ENCODE results near the gene MAST4.
"Not testable (repeated sequence)": the region's sequence is repeated elsewhere in the genome, so short reads cannot be mapped to it uniquely, and the experiment has no call there.

Gene MAST4

DNA sequence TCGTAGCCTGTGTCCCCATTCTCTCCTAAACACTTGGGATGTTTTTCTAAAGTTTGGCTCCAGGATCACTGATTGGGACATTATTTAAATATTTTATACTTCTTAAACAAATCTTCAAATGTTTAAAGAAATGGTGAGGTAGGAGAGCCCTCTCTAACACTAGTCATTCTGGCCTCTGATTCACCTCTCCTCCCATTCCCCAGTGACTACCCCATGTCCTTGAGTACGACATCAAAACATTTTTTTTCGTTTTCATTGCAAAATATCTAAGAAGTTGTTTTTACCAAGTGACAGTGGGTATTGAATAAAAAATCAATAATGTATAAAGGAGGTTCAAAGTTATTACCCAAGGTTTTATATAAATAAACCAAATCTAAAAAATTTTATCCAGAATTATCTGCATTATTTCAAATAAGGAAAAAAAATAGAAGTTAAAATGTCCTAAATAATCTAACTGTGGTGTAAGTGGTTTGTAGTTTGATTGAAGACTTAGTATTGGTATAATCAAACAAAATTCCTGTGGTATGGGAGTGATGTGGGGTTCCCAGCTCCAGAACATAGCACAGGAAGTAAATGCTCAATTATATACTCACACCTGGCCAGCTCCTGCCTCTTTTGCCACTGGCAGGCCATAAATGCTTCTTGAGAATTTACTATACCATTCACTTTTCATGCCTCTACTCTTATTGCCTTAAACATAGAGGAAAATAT is 51.1 kb downstream of the MAST4 start:
- DNase-seq = peak; percentile 68

DNA sequence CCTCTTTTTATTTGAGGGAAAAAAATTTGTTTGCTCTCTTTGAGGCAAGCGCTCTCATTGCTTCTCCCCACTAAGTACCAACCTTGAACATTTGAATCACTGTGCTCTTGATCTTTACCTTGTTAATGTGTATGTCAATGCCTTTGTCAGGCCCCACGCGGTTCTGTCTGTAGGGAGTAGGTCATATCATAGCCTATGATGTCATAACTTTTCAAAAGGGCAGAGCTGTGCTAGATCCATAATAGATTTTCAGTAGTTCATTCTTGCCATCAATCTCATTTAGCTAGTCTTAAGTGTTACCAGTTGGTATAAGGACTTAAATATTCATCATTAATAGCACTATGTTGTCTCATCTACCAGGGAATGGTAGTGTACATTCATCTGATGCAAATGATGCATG is 56.6 kb downstream of the MAST4 start:
- DNase-seq = no peak

DNA sequence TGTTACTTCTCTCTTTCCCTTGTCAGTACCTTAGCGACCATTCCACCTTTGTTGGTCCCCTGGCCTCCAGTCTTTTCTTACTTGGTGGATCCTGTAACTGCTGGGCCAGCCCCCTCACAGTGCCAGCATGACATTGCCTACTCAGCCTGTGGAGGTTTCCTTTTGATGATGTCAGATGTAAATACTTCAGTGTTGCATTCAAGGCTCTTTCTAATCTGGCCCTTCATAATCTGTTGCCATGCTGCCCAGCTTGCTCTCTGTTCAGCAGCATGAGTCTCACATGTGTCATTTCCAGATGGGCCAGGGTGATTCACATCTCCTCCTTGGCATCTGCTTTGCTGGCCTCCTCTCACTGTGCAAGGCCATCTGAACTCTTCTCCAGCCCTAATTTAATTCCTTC is 57.1 kb downstream of the MAST4 start:
- DNase-seq = peak; percentile 82

DNA sequence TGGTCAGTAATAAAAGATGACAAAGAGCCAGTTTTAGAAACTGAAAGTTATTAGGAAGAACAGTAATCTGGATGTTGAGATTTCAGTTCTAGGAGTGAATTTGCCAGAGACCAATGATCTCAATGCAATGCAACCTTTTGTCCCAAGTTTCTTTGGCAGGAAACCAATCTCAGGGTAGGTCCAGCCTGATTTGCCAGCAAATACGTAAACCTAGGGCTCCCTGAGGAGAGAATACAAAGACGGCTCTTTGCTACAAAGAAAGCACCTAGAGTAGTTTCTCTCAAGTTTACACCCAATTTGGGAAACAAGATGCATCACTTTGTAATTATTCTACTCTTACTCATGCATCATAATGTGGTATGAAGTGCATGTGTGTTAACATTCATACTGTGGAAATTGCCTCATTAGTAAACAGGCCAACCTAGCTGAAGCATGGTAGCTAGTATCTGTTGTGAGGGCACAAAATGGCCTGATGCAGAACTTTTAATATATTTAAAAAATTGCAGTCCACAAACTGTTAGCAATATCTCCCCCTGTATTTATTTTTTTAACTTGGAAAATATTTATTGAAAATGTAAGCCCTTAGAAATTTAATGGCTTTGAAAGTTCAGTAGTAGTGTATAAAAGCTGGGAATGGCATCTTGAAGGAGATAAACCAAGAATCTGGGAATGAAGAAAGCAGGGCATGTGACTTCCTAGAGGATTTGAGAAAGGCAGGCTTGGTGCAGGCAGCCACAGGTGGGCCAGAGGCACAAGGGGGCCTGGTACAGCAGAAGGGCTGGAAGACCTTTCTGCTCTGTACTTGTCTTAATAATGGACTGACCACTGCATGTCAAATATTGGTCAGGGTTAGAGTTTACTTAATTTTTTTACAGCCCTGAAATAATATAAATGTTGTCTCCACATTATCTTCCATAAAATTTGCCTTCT is 59.5 kb downstream of the MAST4 start:
- DNase-seq = no peak

DNA sequence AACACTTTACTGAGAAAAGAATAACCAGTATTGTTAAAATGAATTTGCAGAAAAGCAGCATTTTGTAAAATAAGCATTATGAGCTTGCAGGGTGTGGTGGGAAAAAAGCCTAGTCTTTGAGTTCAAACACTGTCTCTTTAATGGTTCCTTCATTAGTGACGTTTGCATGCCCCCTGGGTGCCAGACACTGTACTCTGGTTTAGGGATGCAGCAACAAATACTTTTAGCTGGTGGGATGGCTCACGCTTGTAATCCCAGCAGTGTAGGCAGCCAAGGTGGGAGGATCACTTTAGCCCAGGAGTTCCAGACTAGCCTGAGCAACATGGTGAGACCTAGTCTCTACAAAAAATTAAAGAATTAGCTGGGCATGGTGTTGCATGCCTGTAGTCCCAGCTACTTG is 62.3 kb downstream of the MAST4 start:
- DNase-seq = no peak

DNA sequence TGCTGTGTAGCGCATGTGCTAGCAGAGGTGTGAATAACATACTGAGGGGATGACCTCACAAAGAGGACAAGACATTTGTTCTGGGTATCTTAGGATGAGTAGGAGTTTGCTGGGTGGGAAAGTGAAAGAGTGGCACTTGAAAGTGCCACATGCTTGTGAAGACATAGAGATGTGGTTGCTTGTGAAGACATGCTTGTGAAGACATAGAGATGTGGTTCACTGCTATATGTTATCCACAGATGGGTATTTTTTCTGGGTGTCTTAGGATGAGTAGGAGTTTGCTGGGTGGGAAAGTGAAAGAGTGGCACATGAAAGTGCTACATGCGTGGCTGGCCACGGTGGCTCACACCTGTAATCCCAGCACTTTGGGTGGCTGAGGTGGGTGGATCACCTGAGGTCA is 63.6 kb downstream of the MAST4 start:
- no peak for DNase-seq

DNA sequence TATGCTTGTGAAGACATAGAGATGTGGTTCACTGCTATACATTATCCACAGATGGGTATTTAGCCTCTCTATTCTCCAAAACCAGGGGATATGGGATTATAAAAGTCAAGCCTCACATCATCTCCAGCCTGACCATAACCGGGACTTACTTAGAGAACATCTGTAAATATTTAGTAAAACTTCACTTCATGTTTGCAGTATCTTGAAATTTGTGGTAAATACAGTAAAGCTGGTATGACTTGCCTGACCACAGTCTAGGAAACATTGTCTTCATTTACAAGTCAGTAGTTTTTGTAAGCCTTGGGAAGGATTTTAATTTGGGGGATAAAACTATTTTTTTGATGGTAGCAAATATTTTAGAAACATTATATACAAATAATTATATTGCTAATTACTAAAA is 64.2 kb downstream of the MAST4 start:
- no peak for DNase-seq

DNA sequence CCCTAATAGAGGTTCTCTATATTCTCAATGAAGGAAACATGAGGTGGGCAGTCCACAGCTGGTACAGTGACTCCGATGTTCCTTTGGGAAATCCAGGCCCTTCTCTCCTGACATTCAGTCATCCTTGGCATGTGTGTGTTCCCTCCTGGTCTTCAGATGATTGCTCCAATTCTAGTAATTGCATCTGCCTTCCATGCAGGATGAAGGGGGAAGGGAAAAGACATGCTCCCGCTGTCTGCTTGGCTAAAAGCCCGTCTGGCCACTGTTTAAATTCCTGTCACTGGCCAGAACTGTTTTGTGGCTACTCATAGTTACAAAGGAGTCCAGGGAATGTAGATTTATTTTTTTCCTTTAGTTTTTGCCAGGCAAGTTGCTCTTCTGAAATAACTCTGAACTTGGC is 65.0 kb downstream of the MAST4 start:
- DNase-seq = no peak

DNA sequence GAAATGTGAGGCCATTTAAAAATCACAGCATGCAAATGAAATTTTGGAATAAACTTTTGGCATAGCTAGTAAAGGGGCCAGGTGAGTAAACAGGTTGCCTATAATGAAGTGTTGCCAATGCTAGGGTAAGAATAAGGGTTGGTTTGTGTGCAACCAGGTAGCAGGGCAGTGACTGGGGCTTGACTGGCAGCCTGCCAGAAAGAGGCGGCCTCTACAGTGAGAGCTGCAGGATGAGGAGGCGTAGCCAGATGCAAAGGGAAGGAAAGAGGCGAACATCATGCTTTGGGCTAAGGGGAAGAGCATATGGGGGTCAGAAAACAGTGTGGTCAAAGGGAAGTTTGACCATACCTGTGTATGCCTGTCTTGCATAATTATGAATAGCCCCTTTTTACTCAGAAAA is 70.6 kb downstream of the MAST4 start:
- no peak for DNase-seq

DNA sequence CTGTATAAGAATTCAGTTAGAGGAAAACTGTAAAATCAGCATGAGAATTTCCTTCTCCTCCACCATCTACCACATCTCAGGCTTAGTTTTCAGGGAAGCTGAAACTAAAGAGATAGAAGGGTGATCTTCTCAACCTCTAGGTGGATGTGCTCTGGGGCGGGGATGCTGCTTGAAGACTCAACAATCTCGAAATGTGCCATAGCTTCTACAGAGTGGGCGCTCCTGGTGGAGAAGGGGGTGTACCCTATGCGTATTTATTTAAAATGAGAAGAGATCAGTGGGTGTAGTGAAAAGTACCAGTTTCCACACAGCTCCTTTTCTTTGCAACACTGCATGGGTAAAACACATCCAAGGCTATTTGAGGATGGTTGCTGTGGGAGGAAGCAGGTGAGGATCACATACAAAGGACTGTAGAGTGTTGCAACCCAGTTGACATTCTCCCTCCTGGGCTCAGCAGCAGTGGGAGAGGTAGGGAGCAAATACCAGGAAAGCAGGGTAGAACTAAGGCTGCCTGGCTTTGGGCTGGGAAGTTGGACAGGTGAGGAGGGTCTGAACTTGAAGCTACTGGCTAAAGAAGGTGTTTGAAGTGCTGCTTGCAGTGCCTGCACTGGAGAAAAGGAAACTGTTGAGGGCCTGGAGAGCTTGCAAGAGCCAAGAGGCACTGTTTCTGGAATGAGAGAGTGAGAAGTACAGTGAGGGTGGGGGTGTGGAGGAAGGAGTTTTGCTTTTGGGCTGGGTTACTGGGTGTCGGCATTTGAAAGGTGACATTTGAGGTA is 73.1 kb downstream of the MAST4 start:
- no peak for DNase-seq

DNA sequence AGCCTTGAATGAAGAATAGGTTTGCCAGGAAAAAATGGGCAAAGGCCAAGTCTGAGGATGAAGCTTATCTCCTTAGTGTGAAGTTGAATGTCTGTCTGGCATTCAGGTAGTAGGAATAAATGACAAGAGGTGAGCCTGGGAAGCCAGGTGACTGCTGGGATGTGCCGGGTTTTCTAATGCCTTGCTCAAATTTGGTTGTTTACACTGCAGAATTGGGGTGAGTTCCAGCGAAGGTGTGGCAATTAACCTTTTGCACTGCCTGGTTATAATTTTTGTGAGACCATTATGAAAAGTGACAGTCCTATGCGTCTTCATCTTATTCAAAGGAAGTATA is 73.6 kb downstream of the MAST4 start:
- DNase-seq = no peak

DNA sequence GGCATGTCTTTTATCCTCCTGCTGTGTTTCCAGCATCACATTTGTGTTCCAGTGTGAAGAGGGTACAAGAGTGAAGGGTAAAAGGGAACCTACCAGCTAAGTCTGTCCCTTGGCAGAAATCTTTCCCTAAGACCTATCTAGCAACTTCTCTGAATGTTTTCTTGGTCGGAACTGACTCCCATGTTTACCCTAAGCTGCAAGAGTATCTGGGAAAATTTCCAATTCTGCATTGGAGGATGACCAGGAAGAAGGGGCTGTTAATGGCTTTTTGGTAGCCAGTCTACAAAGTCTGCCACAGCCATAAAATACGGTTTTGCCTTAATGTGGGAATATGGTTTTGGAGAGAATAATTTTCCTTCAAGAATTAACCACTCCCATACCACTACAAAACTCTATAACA is 75.1 kb downstream of the MAST4 start:
- no peak for DNase-seq

DNA sequence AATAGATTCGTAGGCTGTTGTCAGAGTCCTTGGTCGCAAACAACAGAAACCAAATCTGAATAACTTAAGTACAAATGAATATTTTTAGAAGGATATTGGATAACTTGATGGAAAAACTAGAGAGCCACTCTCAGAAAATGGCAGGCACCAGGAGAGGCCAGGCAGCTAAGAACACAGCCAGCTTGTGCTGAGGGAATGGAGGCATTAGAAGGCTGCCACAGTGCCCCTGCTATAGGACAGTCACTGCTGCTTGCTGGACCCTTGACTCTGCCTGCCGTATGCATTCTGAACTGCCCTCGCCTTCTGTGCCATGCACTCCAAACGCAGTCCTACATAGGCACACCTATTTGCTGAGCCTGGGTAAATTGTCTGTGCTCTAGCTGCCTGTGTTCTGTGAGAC is 78.6 kb downstream of the MAST4 start:
- DNase-seq = no peak

DNA sequence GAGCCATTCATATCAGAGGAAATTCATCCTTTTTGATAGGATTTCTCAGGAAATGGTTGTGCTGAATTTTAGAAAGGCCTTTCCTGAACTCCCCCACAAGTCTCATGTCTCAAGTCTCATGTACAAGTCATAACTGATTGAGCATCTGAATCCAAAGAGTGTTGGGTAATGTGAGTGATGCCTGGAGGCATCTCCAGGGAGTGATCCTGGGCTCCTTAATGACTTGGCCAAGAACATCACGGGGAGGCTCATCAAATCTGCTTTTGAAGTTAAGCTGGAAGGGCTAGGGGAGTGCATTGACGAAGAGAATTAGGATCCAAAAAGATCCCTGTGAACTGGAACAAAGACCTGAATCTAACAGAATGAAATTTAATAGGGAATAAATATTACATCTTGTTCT is 79.2 kb downstream of the MAST4 start:
- peak; percentile 60 for DNase-seq

DNA sequence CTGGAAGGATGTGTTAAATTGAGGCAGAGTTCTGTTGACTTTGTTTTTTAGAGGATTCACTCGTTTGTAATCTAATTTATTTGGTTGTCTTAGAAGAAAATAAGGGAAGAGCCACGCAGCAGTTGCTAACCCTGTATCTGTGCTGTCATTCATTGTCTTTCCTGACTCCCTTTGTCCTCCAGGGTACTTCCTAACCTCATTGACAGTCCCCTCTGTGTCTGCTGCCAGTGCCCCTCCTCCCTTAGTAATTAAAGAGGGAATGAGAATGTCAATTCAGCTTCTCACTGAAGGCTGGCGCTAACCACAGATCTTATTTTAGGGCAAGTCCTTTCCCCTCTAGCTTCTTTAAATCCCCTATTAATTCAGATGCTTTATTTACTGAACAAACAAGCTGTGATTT is 84.0 kb downstream of the MAST4 start:
- no peak for DNase-seq

DNA sequence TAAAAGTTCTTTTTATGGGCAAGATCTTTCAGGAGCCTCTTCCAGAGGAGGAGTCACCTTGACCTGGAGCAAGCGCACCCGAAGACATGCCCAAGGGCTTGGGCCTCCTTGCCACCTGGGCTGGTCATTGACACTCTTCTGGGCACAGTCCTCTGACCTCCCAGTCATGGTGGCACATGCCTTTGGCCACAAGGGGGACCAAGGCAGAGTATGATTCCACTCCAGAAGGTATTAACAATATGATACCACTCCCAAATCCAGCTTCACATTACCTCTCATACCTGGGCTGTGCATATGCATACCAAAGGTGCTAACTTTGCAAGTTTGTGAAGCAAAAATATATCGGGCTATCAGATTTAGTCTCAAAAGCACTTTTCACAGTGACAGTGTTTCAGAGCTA is 84.6 kb downstream of the MAST4 start:
- no peak for DNase-seq

DNA sequence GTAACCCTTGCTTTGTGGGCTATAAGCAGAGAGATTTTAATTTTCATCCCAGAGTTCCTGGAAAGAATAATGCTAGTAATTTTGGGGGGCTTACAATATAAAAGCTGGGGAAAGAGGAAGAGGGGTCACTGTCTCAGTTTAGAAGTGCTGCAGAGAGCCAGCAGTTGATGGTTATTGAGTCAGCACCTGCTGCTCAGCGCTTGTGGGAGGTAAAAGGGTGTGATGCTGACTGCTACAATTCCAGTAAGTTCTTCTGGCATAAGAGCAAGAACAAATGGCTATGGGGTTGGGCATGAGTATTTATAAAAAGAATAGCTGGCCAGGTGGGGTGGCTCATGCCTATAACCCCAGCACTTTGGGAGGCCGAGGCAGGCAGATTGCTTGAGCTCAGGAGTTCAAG is 88.5 kb downstream of the MAST4 start:
- no peak for DNase-seq

DNA sequence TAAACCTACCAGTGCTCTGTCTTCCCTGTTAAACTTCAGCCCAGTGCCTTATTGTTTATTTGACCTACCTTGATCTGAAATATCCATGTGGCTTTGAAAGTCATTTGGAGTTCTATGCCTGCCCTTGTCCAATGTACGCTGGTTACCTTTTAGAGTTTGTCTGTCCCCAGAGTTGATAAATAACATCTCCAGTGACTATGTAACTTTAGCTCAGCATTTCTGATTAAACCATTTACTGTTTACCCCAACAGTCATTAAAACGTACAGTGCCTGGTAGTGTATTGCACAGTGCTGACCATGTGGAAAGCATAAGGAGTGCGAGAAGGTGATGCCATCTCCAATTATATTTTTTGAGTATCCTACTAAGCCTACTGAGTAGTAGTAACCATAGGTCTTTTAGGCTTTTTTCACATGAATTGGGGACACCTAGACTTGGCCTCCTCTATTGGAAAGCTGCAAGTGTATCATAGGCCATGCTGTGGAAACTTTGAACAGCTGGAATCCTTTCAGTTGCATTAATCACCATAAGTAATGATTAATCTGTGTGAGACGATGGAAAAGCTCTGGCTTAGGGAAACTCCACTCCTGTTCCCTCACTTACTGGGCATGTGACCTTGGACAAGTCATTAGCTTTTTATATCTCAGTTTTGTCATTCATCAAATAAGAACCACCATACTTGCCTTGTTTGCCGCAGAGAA is 93.5 kb downstream of the MAST4 start:
- no peak for DNase-seq

DNA sequence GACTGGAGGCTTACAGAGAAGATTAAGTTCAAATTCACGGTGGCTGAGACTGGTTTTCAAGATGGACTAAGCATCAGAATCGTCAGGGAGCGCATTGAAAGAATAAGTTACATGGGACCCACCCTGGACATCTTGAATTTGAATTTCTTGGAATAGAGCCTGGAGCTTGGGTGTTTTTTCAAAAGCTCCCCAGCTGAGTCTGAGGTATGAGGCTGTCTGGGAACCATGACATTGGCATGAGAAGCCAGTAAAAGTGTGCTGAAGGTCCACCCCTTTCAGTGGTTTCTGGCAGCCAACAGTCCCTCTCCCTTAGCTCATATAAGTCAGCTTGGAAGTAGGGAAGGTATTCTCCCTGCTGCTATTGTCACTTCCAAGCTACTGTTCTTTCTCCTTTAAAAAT is 97.8 kb downstream of the MAST4 start:
- DNase-seq = no peak

DNA sequence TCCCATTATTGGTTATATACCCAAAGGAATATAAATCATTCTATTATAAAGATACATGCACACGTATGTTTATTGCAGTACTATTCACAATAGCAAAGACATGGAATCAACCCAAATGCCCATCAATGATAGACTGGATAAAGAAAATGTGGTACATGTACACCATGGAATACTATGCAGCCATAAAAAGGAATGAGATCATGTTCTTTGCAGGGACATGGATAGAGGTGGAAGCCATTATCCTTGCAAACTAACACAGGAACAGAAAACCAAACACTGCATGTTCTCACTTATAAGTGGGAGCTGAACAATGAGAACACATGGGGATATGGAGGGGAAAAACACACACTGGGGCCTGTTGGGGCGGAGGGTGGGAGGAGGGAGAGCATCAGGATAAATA is 99.6 kb downstream of the MAST4 start:
- not testable (repeated sequence) for DNase-seq

DNA sequence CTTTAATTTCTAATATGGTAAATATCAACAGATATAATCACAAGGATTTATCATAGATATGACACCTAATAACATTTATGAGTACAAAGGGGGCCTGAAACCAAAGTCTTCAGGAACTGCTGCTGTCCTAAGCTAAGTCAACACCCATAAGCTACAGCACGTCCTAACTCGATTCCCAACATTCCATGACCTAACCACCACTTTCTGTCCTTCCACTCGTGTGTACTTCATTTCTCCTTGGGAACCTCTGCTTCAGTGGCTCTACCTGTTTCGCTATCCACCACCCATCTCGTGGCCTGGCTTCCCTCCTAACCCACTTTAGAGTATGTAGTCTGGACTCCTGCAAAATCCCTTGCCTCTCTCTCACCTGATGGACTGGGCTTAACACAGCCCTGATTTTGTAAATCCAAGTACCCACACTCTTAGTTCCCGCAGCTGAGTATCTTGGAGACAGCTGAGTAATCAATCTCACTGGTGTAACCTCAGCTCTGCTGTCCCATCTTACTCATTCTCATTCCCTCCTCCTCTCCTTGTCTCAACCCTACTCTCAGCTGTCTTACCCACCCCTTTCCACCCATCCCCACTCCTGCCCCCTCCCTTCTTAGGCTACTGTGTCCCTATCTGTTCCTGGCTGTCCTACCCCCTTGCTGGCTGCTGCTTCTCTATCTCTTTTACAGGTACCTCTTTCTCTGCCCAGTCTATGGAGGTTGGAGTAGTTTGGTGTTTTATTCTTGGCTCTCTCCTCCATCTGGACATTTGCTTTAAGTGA is 101.8 kb downstream of the MAST4 start:
- no peak for DNase-seq

DNA sequence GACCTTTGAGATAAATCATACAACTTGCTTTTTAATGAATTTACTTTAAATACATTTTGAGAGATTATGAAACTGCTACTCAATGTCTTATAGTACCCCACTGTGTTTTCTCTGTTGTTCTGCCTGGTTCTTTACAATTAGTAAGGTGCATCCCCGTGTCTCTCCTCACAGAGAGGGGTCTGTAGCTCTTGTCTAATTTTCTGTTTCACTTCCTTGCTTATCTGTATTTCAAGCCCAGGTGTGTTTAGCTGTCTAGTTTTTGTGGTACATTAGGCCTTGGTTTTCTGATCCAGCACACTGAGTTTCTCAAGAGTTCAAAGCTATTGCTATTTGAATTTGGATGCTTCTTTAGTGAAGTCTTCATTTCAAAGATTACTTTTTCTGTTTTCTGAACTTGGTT is 105.1 kb downstream of the MAST4 start:
- DNase-seq = no peak
